HepG2 (cell line): ENCODE measurements around the gene OSBPL2. TPM values are rescaled to one million over a fixed set of nuclear protein-coding genes. Genes with fewer than 3 reads are reported as not detected.

ENCODE experiments used
- AGO1 ChIP-seq: fragments of 200-400 bp; formaldehyde crosslinking; IDR thresholded peaks from 2 replicates; pipeline ENCODE4 v1.6.1; 2017; ENCODE audit warnings: mild to moderate bottlenecking, low read depth, low read length, moderate library complexity; ENCODE audit not compliant: poor library complexity, severe bottlenecking
- CSRNP1 ChIP-seq: sonication (generic); formaldehyde crosslinking; IDR thresholded peaks from 2 replicates; pipeline ENCODE4 v1.8.1; 2023; ENCODE audit warnings: mild to moderate bottlenecking, missing genetic modification reagents
- GZF1 ChIP-seq: sonication (generic); formaldehyde crosslinking; IDR thresholded peaks from 2 replicates; pipeline ENCODE4 v1.5.1; 2020; ENCODE audit warnings: mild to moderate bottlenecking, missing genetic modification reagents
- IRF2 ChIP-seq: IDR thresholded peaks from 2 replicates; pipeline ENCODE4 v1.6.1; 2018; ENCODE audit warnings: missing genetic modification reagents, missing compliant biosample characterization
- KDM3A ChIP-seq: IDR thresholded peaks from 2 replicates; pipeline ENCODE4 v1.6.1; 2018; ENCODE audit warnings: low read depth, missing compliant biosample characterization
- PRDM15 ChIP-seq: sonication (generic); formaldehyde crosslinking; IDR thresholded peaks from 2 replicates; pipeline ENCODE4 v1.4.0; 2020; ENCODE audit warnings: missing genetic modification reagents
- SMAD3 ChIP-seq: sonication (generic); formaldehyde crosslinking; IDR thresholded peaks from 2 replicates; pipeline ENCODE4 v1.4.0; 2020; ENCODE audit warnings: missing genetic modification reagents
- SMARCE1 ChIP-seq: fragments of 450-650 bp; IDR thresholded peaks from 2 replicates; pipeline ENCODE4 v1.6.1; 2017; ENCODE audit warnings: borderline replicate concordance
- SNAPC2 ChIP-seq: sonication (generic); formaldehyde crosslinking; IDR thresholded peaks from 2 replicates; pipeline ENCODE4 v1.8.1; 2022; ENCODE audit warnings: mild to moderate bottlenecking, missing genetic modification reagents
- XBP1 ChIP-seq: sonication (generic); formaldehyde crosslinking; IDR thresholded peaks from 2 replicates; pipeline ENCODE4 v1.5.0; 2020; ENCODE audit warnings: missing genetic modification reagents
- ZNF143 ChIP-seq: sonication (generic); formaldehyde crosslinking; IDR thresholded peaks from 2 replicates; pipeline ENCODE4 v1.4.0; 2020; ENCODE audit warnings: missing genetic modification reagents
- ZNF224 ChIP-seq: sonication (generic); formaldehyde crosslinking; IDR thresholded peaks from 2 replicates; pipeline ENCODE4 v1.5.0; 2020; ENCODE audit warnings: mild to moderate bottlenecking, missing genetic modification reagents
- ZNF256 ChIP-seq: sonication (generic); formaldehyde crosslinking; conservative IDR thresholded peaks from 2 replicates; pipeline ENCODE4 v1.4.0; 2020; ENCODE audit warnings: missing genetic modification reagents
- ZNF264 ChIP-seq: sonication (generic); formaldehyde crosslinking; IDR thresholded peaks from 2 replicates; pipeline ENCODE4 v1.4.0; 2020; ENCODE audit warnings: missing genetic modification reagents
- polyA plus RNA-seq, 8 experiments: library from polyadenylated mRNA; depleted of rRNA in 3 of 8; stranded (reverse) in 7 of 8; unstranded in 1 of 8; fragments of >200 nt; fragmentation: Illumina TruSeq in 4 of 8; extraction: Trizol in 4 of 8; gene quantifications; 2 replicates each; pipeline versions ENCODE4 v1.2.1 to v1.2.3, GENCODE V29; 2011 to 2016; ENCODE audit warnings: low read depth in 4 of 8, missing spikeins in 1 of 8, mixed read lengths in 1 of 8; ENCODE audit not compliant: insufficient read depth in 1 of 8
- total RNA-seq, 5 experiments: library from RNA; depleted of rRNA; stranded (reverse); fragments of >200 nt; fragmentation: Illumina TruSeq; extraction: Trizol; gene quantifications; 2 replicates each; pipeline ENCODE4 v1.2.3, GENCODE V29; 2016; ENCODE audit warnings: low read depth in 1 of 5
- TF ChIP-seq, protein P1 (sequence below), 2 experiments: fragments of 450-650 bp in 1 of 2; sonication (generic) in 1 of 2; formaldehyde crosslinking in 1 of 2; IDR thresholded peaks; 2 replicates each; pipeline versions ENCODE4 v1.6.1 to v1.8.0; 2016 to 2022; ENCODE audit warnings: antibody characterized with exemption in 1 of 2, mild to moderate bottlenecking in 1 of 2, missing genetic modification reagents in 1 of 2

Gene OSBPL2
- total and polyA plus RNA-seq, 2 of the 13 experiments (the other 11 are each of a cell fraction or from before 2014, with no cell fraction given): 18.5 to 37.4 TPM

DNA sequence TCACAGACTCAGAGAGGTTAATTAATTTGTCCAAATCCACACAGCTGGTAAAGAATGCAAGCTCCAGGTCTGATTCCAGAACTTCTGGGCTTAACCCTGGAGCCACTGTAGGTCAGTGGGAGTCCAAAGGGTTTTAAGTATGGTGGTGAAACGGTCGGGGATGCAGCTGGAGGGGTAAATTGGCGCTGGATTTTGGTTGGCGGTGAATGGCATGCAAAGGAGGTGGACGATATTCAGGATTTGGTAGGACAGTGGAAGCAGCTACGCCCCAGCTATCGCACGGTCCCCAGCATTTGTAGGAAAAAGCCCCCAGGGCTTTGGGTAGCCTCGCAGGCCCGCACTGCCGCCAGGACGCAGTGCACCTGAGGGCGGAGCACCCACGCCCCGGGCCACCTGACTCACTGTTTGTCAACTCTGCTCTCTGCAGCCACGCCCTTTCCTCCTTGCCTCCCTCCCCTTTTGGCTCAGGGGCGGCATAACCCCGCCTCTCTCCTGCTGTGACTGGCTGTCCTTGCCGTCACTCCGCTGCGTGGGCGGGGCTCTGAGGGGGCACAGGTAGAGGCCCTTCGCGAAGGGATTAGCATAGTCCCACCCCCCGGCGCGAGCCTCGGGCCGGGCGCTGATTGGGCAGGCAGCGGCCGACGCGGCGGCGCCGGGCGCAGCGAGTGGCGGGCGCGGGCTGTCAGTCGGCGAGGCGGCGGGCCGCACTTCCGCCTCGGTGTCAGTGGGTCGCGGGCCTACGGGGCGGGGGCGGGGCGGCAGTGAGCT lies at the start of gene OSBPL2 (continued):
- no peak for TF ChIP-seq GZF1 (CRISPR knock-in tag)
- TF ChIP-seq ZNF224 (CRISPR knock-in tag): no peak
- peak; percentile 33; the same call in 1 of the 2 replicates for TF ChIP-seq ZNF143
- peak; percentile 66; the same call in 1 of the 2 replicates for TF ChIP-seq IRF2 (CRISPR knock-in tag)
- no peak for TF ChIP-seq KDM3A (CRISPR knock-in tag)
- TF ChIP-seq ZNF256 (CRISPR knock-in tag): 0 out of 2 replicates have a peak, but pooled peaks have one; percentile 13
- no peak for TF ChIP-seq PRDM15 (CRISPR knock-in tag)
- TF ChIP-seq XBP1 (CRISPR knock-in tag): no peak
- no peak for TF ChIP-seq ZNF264
- TF ChIP-seq SMARCE1: no peak
- TF ChIP-seq, protein P1, sequence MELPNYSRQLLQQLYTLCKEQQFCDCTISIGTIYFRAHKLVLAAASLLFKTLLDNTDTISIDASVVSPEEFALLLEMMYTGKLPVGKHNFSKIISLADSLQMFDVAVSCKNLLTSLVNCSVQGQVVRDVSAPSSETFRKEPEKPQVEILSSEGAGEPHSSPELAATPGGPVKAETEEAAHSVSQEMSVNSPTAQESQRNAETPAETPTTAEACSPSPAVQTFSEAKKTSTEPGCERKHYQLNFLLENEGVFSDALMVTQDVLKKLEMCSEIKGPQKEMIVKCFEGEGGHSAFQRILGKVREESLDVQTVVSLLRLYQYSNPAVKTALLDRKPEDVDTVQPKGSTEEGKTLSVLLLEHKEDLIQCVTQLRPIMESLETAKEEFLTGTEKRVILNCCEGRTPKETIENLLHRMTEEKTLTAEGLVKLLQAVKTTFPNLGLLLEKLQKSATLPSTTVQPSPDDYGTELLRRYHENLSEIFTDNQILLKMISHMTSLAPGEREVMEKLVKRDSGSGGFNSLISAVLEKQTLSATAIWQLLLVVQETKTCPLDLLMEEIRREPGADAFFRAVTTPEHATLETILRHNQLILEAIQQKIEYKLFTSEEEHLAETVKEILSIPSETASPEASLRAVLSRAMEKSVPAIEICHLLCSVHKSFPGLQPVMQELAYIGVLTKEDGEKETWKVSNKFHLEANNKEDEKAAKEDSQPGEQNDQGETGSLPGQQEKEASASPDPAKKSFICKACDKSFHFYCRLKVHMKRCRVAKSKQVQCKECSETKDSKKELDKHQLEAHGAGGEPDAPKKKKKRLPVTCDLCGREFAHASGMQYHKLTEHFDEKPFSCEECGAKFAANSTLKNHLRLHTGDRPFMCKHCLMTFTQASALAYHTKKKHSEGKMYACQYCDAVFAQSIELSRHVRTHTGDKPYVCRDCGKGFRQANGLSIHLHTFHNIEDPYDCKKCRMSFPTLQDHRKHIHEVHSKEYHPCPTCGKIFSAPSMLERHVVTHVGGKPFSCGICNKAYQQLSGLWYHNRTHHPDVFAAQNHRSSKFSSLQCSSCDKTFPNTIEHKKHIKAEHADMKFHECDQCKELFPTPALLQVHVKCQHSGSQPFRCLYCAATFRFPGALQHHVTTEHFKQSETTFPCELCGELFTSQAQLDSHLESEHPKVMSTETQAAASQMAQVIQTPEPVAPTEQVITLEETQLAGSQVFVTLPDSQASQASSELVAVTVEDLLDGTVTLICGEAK (IDR thresholded peaks at IDR 0.05): no peak
- TF ChIP-seq, protein P1 (CRISPR knock-in tag; IDR thresholded peaks at IDR 0.05): no peak
- 0 out of 2 replicates have a peak, but pooled peaks have one; percentile 49 for TF ChIP-seq SNAPC2
- TF ChIP-seq CSRNP1 (CRISPR knock-in tag): no peak
- TF ChIP-seq SMAD3: no peak
- peak; percentile 57 for TF ChIP-seq AGO1
